OCI-LY1 (cell line): ENCODE measurements around the gene CTTNBP2.

ENCODE experiments used
- CTCF ChIP-seq: fragments of 200-600 bp; sonication (generic), shearing (Covaris generic); IDR thresholded peaks from 2 replicates; pipeline ENCODE4 v1.5.1; 2017; ENCODE audit warnings: mild to moderate bottlenecking, antibody characterized with exemption, low read length, moderate library complexity, mixed read lengths
- EZH2 ChIP-seq: fragments of 200-600 bp; sonication (generic), shearing (Covaris generic); IDR thresholded peaks from 2 replicates; pipeline ENCODE4 v1.8.0; 2017; ENCODE audit warnings: borderline replicate concordance, mixed run types, mild to moderate bottlenecking, antibody characterized with exemption, low read length, moderate library complexity, mixed read lengths

GRCh38 chr7:117686311-117686935 lies 186.8 kb downstream of the CTTNBP2 start:
- no peak for TF ChIP-seq CTCF
- no peak for TF ChIP-seq EZH2
